Endothelial cell (in vitro differentiated cells): Measurements from ENCODE around the gene ADSS1. TPM values are rescaled to one million over a fixed set of nuclear protein-coding genes. Genes with fewer than 3 reads are reported as not detected.

Experiments
- DNase-seq: peaks from one replicate; pipeline ENCODE4 v3.0.0; 2021; ENCODE audit warnings: low spot score
- H3K27ac Mint-ChIP-seq: one replicate; pipeline ENCODE4 v1.8.0; 2021; ENCODE audit warnings: mixed read lengths, inconsistent platforms; ENCODE audit not compliant: unreplicated experiment
- H3K27me3 Mint-ChIP-seq: one replicate; pipeline ENCODE4 v1.8.0; 2021; ENCODE audit warnings: mild to moderate bottlenecking, moderate library complexity, mixed read lengths, inconsistent platforms; ENCODE audit not compliant: unreplicated experiment
- H3K36me3 Mint-ChIP-seq: one replicate; pipeline ENCODE4 v1.8.0; 2021; ENCODE audit warnings: mild to moderate bottlenecking, low read depth, mixed read lengths, inconsistent platforms; ENCODE audit not compliant: unreplicated experiment
- H3K4me1 Mint-ChIP-seq: one replicate; pipeline ENCODE4 v1.8.0; 2021; ENCODE audit warnings: mild to moderate bottlenecking, mixed read lengths, inconsistent platforms; ENCODE audit not compliant: unreplicated experiment
- H3K4me3 Mint-ChIP-seq: one replicate; pipeline ENCODE4 v1.8.0; 2021; ENCODE audit warnings: mild to moderate bottlenecking, mixed read lengths, inconsistent platforms; ENCODE audit not compliant: unreplicated experiment
- H3K9me3 Mint-ChIP-seq: one replicate; pipeline ENCODE4 v1.8.0; 2021; ENCODE audit warnings: mixed read lengths, inconsistent platforms; ENCODE audit not compliant: unreplicated experiment
- total RNA-seq: library from RNA; stranded (reverse); fragmentation: NEBNext Ultra II Directional; extraction: Animal tissue kit (Norgen Biotek cat#: 25700); gene quantifications from one replicate; pipeline ENCODE4 v1.2.1, GENCODE V29; 2021; ENCODE audit not compliant: unreplicated experiment
- TF ChIP-seq, protein P1 (sequence below): fragments of 200-600 bp; sonication (generic); IDR thresholded peaks from one replicate; pipeline ENCODE4 v1.5.0; 2021; ENCODE audit warnings: antibody characterized with exemption; ENCODE audit not compliant: unreplicated experiment

The ADSS1 gene
- total RNA-seq, 1 donor from 2014 or later = 6.1 TPM

DNA sequence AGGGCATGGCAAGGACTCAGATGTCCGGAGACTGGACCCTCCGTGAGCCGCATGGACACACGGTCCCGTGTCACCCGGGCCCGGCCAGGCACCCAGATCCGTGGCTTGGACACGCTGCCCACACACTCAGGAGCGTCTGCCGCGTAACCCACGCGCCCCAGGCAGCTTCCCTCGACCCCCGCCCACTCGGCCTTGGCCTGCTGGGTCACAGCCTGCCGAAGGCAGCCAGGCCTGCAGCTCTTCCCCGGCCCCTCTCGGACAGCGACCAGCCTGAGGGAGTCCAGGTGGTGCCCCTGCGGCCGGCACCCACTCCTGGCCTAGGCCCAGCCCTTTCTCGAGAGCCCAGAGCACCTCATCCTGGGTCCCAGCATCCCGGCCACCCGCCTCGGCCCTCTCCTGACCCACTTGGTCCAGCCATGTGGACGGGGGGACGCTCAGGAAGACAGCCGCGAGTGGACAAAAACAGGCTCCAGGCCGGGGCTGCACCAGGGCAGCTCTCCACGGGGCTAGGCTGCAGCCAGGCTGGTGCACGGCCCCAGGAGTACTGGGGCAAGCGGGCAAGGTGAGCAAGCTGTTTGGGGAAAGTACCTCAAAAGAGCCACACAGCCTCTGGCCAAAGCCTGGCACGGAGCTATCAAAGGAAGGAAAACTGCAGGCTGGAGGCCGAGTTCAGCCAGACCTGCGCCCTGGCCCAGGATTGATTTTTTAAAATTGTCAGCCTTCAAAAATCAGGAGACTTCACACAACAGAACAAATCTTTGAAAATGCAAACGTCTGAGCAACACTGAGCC lies 65.0 kb downstream of the ADSS1 start:
- TF ChIP-seq, protein P1, sequence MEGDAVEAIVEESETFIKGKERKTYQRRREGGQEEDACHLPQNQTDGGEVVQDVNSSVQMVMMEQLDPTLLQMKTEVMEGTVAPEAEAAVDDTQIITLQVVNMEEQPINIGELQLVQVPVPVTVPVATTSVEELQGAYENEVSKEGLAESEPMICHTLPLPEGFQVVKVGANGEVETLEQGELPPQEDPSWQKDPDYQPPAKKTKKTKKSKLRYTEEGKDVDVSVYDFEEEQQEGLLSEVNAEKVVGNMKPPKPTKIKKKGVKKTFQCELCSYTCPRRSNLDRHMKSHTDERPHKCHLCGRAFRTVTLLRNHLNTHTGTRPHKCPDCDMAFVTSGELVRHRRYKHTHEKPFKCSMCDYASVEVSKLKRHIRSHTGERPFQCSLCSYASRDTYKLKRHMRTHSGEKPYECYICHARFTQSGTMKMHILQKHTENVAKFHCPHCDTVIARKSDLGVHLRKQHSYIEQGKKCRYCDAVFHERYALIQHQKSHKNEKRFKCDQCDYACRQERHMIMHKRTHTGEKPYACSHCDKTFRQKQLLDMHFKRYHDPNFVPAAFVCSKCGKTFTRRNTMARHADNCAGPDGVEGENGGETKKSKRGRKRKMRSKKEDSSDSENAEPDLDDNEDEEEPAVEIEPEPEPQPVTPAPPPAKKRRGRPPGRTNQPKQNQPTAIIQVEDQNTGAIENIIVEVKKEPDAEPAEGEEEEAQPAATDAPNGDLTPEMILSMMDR = no peak
- Mint-ChIP-seq H3K27me3 (peaks cover 12% of the 10 kb centered on the region), H3K4me3 (no peak overlapping the region), H3K36me3 (peaks cover 9% of the 10 kb centered on the region), H3K9me3 (no peaks in the 10 kb centered on the region), H3K4me1 (peaks cover 8% of the 10 kb centered on the region), H3K27ac (no peak overlapping the region)
- DNase-seq = no peak

DNA sequence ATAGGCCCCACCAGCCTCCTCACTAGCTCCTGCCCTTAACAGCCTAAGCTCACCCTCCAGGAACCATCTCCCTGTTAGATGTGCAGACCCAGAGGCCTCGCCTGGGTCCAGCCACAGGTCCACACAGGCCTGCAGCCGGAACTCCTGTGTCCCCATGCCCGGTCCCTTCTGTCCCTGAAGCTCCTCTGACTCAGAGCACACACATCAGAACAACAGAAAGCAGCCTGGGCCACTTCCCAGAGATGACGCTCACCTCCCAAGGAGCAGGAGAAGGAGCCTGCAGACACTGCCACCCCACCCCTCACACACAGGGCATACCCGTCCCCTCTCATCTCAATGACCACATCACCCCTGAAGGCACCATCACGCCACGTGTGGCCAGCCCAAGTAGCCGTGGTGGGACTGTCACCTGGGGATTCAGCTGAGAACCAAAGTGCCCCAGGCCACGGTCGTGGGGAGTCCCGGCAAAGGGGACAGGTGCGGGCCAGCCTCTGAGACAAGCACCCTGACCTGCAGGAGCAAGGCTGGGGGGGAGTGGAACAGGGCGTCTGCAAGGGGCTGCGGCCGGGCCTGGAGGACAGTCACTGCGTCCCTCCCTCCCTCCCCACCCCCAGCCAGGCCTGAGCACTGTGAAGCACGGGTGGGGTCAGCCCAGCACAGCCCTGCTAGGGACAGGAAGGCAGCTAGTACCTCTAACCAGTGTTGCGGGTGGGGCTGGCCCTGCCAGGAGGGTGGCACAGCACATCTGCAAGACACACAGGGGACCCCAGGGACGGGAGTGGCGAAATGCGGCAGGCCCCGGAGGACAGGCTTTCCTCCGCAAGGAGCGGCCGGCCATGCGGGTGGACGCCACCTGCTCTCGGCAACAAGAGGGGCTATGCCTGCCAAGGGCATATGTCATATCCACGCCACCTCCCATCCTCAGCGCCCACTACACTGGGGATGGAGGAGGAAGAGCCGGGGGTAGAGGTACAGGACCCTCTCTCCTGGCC lies 66.0 kb downstream of the ADSS1 start:
- Mint-ChIP-seq H3K27ac (no peak overlapping the region), H3K36me3 (peaks cover 9% of the 10 kb centered on the region), H3K4me3 (no peak overlapping the region), H3K9me3 (no peaks in the 10 kb centered on the region), H3K4me1 (peaks cover 14% of the 10 kb centered on the region), H3K27me3 (peaks cover 12% of the 10 kb centered on the region)
- TF ChIP-seq, protein P1 = no peak
- DNase-seq = no peak

DNA sequence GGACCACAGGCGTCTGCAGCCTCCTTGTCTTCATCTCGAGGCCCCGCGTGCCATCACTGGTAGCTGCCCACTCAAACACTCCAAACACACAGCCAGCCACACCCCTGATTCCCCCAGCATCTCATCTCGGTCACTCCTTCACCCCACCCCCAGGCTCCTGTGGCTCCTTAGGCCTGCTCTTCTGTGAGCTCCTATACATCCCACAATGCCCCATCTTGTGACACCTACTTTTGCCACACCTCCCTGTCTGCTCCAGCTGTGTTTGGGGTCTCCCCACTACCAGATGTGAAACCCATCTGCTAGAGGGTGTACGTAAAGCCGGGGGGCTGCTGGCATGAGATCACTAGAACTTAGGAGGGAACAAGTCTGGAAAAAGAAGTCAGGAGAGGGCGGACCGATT lies 67.4 kb downstream of the ADSS1 start:
- Mint-ChIP-seq H3K36me3 (peaks cover 9% of the 10 kb centered on the region), H3K27me3 (peaks cover 15% of the 10 kb centered on the region), H3K9me3 (no peaks in the 10 kb centered on the region), H3K4me1 (peaks cover 18% of the 10 kb centered on the region), H3K27ac (no peak overlapping the region), H3K4me3 (no peak overlapping the region)
- DNase-seq = no peak
- TF ChIP-seq, protein P1 = no peak

DNA sequence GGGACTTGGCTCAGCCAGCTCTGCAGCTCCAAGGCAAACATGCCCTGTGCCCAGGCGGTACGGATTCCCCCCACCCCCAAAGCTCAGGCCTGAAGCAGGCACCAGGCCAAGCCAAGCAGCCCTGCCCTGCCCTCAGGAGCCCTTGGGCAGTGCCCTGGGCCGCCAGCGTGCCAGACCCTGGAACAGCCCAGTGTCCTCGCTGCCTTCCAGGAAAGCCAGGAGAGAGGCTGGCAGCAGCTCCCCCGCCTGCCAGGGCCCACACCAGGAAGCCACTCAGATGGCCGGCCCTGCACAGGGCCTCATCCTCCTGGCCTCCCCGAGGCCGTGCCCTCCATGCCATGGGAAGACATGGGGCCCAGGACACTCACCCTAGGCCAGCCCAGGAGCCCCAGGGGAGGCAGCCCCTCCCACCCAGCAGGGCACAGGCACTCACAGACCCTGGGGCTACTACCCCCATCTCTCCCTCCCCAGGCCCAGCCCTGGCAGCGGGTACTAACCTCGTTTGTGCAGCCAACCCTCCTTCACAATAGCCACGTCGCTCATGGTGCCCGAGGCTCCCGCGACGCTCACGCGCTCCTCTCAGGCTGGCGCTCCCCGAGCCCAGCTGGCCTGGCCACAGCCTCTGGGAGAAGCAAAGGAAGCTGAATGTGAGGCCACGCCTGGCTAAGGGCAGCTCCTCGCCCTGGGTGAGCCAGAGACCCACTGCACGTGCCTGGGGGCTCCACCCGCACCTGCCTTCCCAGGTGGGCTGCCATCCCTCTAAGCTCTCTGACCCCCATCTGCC lies 68.3 kb downstream of the ADSS1 start:
- Mint-ChIP-seq H3K27ac (no peak overlapping the region), H3K9me3 (no peaks in the 10 kb centered on the region), H3K4me3 (no peak overlapping the region), H3K36me3 (peaks cover 9% of the 10 kb centered on the region), H3K27me3 (peaks cover 17% of the 10 kb centered on the region), H3K4me1 (peaks cover 19% of the 10 kb centered on the region)
- TF ChIP-seq, protein P1 = no peak
- no peak for DNase-seq
